SK-N-MC (cell line): Measurements from ENCODE around the gene CEP83.

ENCODE experiments used
- DNase-seq: peaks from one replicate; pipeline ENCODE4 v3.0.0-alpha.2; 2011; ENCODE audit warnings: low read depth, low spot score
- H3K27ac ChIP-seq: fragments of 200-600 bp; sonication (generic); 2 replicates; pipeline ENCODE4 v1.5.1; 2016; ENCODE audit warnings: mixed run types
- H3K36me3 ChIP-seq: fragments of 200-600 bp; sonication (generic); 2 replicates; pipeline ENCODE4 v1.6.1; 2017; ENCODE audit warnings: antibody characterized with exemption, low read length, mixed read lengths; ENCODE audit not compliant: insufficient read depth
- H3K4me3 ChIP-seq: fragments of 200-600 bp; sonication (generic); 2 replicates; pipeline ENCODE4 v1.5.1; 2016
- H3K9ac ChIP-seq: fragments of 200-600 bp; sonication (generic); 2 replicates; pipeline ENCODE4 v1.8.0; 2017; ENCODE audit warnings: mixed run types, mixed read lengths; ENCODE audit not compliant: insufficient read length
- H3K9me3 ChIP-seq: fragments of 200-600 bp; sonication (generic); 2 replicates; pipeline ENCODE4 v1.6.1; 2017; ENCODE audit warnings: low read depth, mild to moderate bottlenecking, antibody characterized with exemption, low read length, moderate library complexity, mixed read lengths
- EZH2 ChIP-seq: fragments of 200-600 bp; sonication (generic); IDR thresholded peaks from one replicate; pipeline ENCODE4 v1.6.1; 2017; ENCODE audit warnings: antibody characterized with exemption
- FOXP2 ChIP-seq: optimal IDR thresholded peaks from 2 replicates; pipeline ENCODE3; 2011; ENCODE audit warnings: mild to moderate bottlenecking, moderate library complexity; ENCODE audit not compliant: insufficient read depth; ENCODE audit errors: extremely low read length, control extremely low read depth
- POLR2AphosphoS5 ChIP-seq: IDR thresholded peaks from 2 replicates; pipeline ENCODE4 v1.6.1; 2012; ENCODE audit warnings: mild to moderate bottlenecking, low read depth, low read length, borderline replicate concordance

CEP83 gene

GRCh38 chr12:94263905-94264561 lies 195.6 kb downstream of the CEP83 start:
- H3K9ac ChIP-seq: no peak overlapping the region
- H3K4me3 ChIP-seq: 0 out of 2 replicates have a peak overlapping the region, but pooled peaks have one; percentile 2
- TF ChIP-seq FOXP2 (no peak), EZH2 (no peak), POLR2AphosphoS5 (no peak)
- H3K27ac ChIP-seq: no peak overlapping the region
- no peak for DNase-seq
- H3K9me3 ChIP-seq: no peaks in the 10 kb centered on the region
- H3K36me3 ChIP-seq: no peaks in the 10 kb centered on the region

DNA sequence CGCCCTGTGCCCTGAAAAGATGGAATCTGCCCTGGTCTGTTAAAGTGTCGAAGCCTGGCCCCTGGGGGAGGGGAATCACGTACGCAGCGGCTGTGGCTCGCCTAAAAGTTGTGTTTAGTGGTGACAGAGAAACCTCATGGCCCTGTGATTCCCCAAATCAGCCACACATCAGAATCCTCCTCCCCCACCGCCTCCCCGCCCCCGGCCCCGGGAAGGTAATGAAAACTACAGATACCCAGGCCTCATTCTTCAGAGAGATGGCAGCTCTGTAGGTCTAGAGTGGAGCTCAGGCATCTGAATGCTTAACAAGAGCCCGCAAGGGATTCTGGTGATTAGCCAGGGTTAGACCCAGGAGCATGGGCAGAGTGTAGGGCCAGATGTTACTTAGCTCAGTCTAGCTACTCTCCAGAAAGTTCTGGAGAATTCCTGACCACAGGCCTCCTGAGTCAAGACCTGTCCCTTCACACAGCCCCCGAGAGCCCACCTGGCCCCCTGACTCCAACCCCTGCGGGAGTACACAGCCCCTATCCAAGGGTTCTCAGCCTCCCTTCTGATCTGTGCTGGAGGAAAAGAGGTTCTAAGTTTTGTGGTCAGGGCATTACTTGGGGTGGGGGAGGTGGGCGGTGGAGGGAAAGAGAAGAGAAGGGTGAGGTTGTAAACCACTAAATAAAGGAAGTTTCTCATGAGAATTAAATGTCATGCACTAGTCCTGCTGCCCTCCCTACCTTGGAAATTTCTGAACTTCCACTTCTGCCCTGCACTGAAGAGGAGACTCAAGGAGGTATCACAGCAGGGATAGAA lies 196.5 kb downstream of the CEP83 start:
- Histone ChIP-seq H3K36me3 (no peaks in the 10 kb centered on the region), H3K4me3 (peak overlapping the region; percentile 79), H3K27ac (no peak overlapping the region), H3K9ac (no peak overlapping the region), H3K9me3 (no peaks in the 10 kb centered on the region)
- no peak for DNase-seq
- TF ChIP-seq EZH2 (no peak), FOXP2 (no peak), POLR2AphosphoS5 (no peak)

DNA sequence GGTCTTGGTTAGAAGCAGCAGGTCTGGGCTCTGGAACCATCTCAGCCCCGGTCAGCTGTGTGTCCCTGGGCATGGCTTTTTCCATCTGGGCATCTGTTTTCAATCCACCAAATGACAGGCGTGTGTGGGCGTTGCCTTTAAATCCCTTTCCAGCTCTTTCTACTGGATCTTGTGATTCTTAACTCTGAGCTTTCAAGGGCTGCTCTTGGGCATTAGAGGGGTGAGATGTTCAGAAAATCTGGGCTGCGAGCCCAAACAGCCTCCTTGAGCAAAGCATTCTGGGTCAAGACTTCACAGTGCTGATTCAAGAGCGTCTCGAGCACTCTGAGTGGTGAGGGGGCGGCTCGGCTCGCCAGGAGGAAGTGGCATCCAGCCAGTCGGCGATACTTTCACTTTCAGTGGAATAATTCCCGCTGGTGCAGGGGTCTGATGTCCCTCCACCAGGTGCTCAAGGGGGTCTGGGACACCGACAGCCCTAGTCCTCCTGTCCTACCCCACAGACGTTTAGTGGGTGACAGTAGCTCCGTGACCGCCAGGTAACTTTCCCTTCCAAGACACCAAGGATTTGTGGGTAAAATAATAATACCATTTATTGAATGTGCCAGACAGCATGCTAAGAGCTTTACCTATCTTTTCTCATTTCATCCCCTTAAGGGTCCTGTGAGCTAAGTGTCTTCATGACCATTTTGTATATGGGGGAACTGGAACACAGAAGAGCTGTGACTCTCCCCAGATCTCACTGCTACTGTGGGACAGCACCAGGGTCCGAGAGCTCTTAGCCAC lies 197.2 kb downstream of the CEP83 start:
- no peaks in the 10 kb centered on the region for H3K36me3 ChIP-seq
- H3K27ac ChIP-seq: no peak overlapping the region
- no peaks in the 10 kb centered on the region for H3K9me3 ChIP-seq
- no peak for DNase-seq
- peak overlapping the region; percentile 79 for H3K4me3 ChIP-seq
- no peak overlapping the region for H3K9ac ChIP-seq
- TF ChIP-seq EZH2 (no peak), FOXP2 (peak; percentile 30)

DNA sequence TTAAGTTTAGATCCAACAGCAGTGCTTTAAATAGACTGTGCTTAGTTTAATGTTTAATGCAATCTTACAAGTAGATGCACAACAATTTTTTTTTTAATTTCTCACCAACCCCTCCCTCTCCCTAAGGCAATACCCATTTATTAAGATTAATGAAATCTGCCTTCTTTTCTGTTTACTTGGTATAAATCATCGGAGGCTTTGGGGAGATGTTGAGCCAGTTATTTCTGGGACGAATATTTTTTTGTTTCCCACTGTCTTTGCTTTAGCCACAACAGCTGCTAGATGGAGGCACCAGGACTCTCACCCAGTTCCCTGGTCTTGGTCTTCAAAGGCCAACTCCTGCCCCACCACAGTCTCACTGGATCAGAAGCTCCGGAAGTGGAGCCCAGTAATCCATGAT lies 197.9 kb downstream of the CEP83 start:
- Histone ChIP-seq H3K4me3 (peak overlapping the region; percentile 79), H3K9me3 (no peaks in the 10 kb centered on the region), H3K27ac (no peak overlapping the region), H3K9ac (no peak overlapping the region), H3K36me3 (no peaks in the 10 kb centered on the region)
- TF ChIP-seq FOXP2 (no peak), POLR2AphosphoS5 (no peak), EZH2 (no peak)
- no peak for DNase-seq

DNA sequence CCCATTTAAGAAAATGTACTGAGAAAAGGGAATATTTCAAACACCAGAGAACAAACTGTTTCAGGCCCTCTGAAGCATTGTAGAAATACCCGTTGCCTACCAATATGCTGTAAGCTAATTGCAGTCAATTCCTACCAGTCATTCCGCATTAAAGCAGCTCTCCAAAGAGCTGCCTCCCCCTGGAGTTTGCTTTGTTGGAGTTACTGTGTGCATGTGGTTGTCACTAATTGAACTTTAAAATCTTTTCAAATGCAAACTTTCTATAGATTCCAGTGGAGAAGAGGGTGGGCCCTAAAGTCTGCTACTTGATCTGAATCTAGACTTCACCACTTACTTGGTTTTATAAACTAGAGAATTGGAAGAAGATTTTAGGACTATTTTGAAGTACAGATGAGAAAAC lies 198.5 kb downstream of the CEP83 start:
- no peak for DNase-seq
- no peaks in the 10 kb centered on the region for H3K36me3 ChIP-seq
- TF ChIP-seq POLR2AphosphoS5 (no peak), FOXP2 (no peak), EZH2 (no peak)
- no peak overlapping the region for H3K4me3 ChIP-seq
- H3K27ac ChIP-seq: no peak overlapping the region
- no peaks in the 10 kb centered on the region for H3K9me3 ChIP-seq
- H3K9ac ChIP-seq: no peak overlapping the region

DNA sequence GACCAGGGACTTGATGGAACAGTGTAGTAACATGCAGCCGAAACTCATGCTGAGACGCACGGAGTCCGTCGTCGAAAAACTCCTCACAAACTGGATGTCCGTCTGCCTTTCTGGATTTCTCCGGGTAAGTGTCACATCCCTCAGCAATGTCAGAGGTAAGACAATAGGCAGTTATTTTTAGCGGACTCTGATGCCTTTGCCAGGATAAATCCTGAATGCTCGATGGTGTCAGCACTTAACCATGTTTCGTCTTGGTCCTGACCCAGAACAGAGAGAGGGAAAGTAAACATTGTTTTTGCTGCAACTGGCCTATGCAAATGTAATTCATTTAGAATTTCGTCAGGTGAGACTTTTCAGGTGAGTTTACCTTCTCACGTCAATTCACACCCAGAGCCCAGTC lies 198.9 kb downstream of the CEP83 start:
- Histone ChIP-seq H3K27ac (no peak overlapping the region), H3K4me3 (no peak overlapping the region), H3K9ac (no peak overlapping the region), H3K36me3 (no peaks in the 10 kb centered on the region), H3K9me3 (no peaks in the 10 kb centered on the region)
- TF ChIP-seq POLR2AphosphoS5: no peak
- TF ChIP-seq FOXP2: no peak
- no peak for TF ChIP-seq EZH2
- DNase-seq: no peak

GRCh38 chr12:94260017-94260416 lies 199.7 kb downstream of the CEP83 start:
- no peak overlapping the region for H3K9ac ChIP-seq

GRCh38 chr12:94258593-94258992 lies 201.1 kb downstream of the CEP83 start:
- Histone ChIP-seq H3K27ac (no peak overlapping the region), H3K4me3 (no peak overlapping the region), H3K36me3 (no peaks in the 10 kb centered on the region), H3K9me3 (no peaks in the 10 kb centered on the region), H3K9ac (no peak overlapping the region)
- DNase-seq: no peak
- TF ChIP-seq POLR2AphosphoS5: no peak
- no peak for TF ChIP-seq EZH2
- TF ChIP-seq FOXP2: no peak

More at GRCh38 chr12:94260017-94260416, 199.7 kb downstream of the CEP83 start:
- no peaks in the 10 kb centered on the region for H3K36me3 ChIP-seq
- H3K9me3 ChIP-seq: no peaks in the 10 kb centered on the region
- DNase-seq: no peak
- TF ChIP-seq FOXP2: no peak
- TF ChIP-seq EZH2: no peak
- no peak for TF ChIP-seq POLR2AphosphoS5
- no peak overlapping the region for H3K4me3 ChIP-seq
- no peak overlapping the region for H3K27ac ChIP-seq
